Medulla oblongata (tissue), 1 donor: Measurements from ENCODE around the gene MUC15.

ENCODE experiments used
- DNase-seq: peaks from one replicate; pipeline ENCODE4 v3.0.0-alpha.2; 2015; ENCODE audit errors: extremely low spot score

Gene MUC15

GRCh38 chr11:26575946-26576345 lies 3.9 kb upstream of the MUC15 start:
- no peak for DNase-seq

- no peak for DNase-seq
Observed at GRCh38 chr11:26573896-26574295, 1.8 kb upstream of the MUC15 start.

- DNase-seq = no peak
Observed at GRCh38 chr11:26572770-26573402, 823 bp upstream of the MUC15 start.

- no peak for DNase-seq
Observed at GRCh38 chr11:26569646-26570045, 2.4 kb downstream of the MUC15 start.

- no peak for DNase-seq
Observed at GRCh38 chr11:26558190-26558589, 13.9 kb downstream of the MUC15 start.

GRCh38 chr11:26557666-26558065 lies 14.4 kb downstream of the MUC15 start:
- no peak for DNase-seq

- DNase-seq = no peak
Observed at GRCh38 chr11:26556582-26556981, 15.5 kb downstream of the MUC15 start.

- no peak for DNase-seq
Observed at GRCh38 chr11:26554455-26554854, 17.6 kb downstream of the MUC15 start.

- no peak for DNase-seq
Observed at GRCh38 chr11:26553182-26553581, 18.9 kb downstream of the MUC15 start.

GRCh38 chr11:26551186-26551801 lies 20.8 kb downstream of the MUC15 start:
- DNase-seq = no peak

DNA sequence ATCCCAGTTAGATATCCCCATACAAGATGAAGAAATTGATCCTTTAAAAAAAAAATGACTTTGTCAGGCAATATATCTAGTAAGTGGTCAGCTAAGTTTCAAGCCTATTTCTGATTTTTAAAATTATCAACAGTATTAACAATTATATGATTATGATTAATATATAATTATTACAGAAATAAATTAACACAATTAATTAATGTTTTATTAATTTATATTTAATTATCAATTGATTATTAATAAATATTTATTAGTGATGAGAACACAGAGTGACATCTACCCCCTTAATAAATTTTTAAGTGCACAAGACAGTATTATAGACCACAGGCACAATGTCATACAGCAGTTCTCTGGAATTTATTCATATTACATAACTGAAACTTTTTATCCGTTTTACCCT lies 22.0 kb downstream of the MUC15 start:
- no peak for DNase-seq

DNA sequence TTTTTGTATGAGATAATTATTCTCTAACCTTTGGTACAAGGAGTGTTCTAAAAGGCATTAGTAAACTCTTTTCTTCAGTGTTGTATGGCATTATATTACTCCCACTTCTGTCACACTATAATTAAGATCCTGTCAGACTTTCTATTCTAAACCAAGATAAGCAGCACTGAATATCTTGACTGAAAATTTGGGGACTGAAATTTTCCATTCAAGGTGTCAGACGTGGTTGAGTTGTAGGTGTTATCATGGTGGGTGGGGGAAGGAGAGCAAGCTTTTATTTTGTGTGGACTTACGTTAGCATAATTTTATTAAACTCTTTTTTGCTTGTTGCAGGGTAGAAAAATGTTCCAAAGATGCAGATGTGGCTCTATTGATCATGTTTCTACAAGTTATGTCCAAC lies 22.9 kb downstream of the MUC15 start:
- DNase-seq = no peak

- DNase-seq = no peak
Observed at GRCh38 chr11:26541870-26542269, 30.2 kb downstream of the MUC15 start.

- no peak for DNase-seq
Observed at GRCh38 chr11:26539517-26539916, 32.5 kb downstream of the MUC15 start.

- no peak for DNase-seq
Observed at GRCh38 chr11:26537341-26537740, 34.7 kb downstream of the MUC15 start.

DNA sequence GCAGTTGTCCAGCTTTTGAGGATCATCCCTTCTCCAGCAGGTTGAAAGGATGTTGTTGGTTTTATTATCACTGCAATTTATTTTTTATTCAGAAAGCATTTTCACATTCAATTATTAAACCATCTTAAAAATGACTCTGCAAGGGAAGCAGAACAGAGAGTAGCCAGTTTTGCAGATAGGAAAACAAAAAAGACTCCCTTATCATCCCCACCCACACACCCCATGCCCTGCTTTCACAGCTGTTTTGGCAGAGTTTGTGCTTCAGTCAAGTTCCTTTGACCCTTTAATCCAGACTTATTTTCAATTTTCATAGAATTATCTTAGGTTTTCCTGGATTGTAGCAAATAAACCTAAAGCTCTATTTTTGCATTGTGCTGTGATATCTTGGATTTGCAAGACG lies 44.4 kb downstream of the MUC15 start:
- DNase-seq = no peak

- DNase-seq = no peak
Observed at GRCh38 chr11:26522912-26523610, 49.0 kb downstream of the MUC15 start.

DNA sequence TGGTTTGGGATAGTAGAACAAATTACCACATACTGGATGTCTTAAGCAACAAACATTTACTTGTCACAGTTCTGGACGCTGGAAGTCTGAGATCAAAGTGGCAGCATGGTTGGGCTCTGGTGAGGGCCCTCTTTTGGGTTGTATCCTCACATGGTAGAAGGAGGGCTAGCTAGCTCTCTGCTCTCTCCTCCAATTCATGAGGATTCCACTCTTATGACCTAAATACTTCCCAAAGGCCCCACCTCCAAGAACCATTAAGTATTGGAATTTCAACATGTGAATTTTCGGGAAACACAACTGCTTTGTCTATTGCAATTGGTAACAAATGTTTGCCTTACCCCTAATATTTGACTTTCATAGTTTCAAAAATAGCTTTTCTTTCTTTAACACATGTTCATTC lies 52.6 kb downstream of the MUC15 start:
- DNase-seq = no peak

GRCh38 chr11:26512196-26512595 lies 59.9 kb downstream of the MUC15 start:
- DNase-seq = no peak

- no peak for DNase-seq
Observed at GRCh38 chr11:26510756-26511155, 61.3 kb downstream of the MUC15 start.

GRCh38 chr11:26510164-26510563 lies 61.9 kb downstream of the MUC15 start:
- no peak for DNase-seq
